ENCODE data around the gene ARFGEF3.
A peak's percentile ranks its signal among the peaks of the same experiment; 100 is the strongest.
"Not testable (repeated sequence)": the region's sequence is repeated elsewhere in the genome, so short reads cannot be mapped to it uniquely, and the experiment has no call there.

The ARFGEF3 gene

GRCh38 chr6:138161338-138162110 is at the start of gene ARFGEF3:
TSS of gene ARFGEF3 (plus strand) at chr6:138161939. CDS start at chr6:138162087, 148 bp downstream.
- DNase-seq = peak; percentile 30

- no peak for DNase-seq
Measured at GRCh38 chr6:138113588-138114210, 48.0 kb upstream of the ARFGEF3 start.

GRCh38 chr6:138115201-138115600 is 46.5 kb upstream of the ARFGEF3 start:
- DNase-seq = no peak

GRCh38 chr6:138115877-138116660 is 45.7 kb upstream of the ARFGEF3 start:
- DNase-seq = peak; percentile 42

GRCh38 chr6:138116661-138116999 is 45.1 kb upstream of the ARFGEF3 start:
- no peak for DNase-seq

GRCh38 chr6:138117376-138117914 is 44.3 kb upstream of the ARFGEF3 start:
- DNase-seq = no peak

- DNase-seq = not testable (repeated sequence)
Measured at GRCh38 chr6:138119229-138119628, 42.5 kb upstream of the ARFGEF3 start.

GRCh38 chr6:138119976-138120375 is 41.8 kb upstream of the ARFGEF3 start:
- DNase-seq = no peak

GRCh38 chr6:138124096-138124495 is 37.6 kb upstream of the ARFGEF3 start:
- DNase-seq = no peak

GRCh38 chr6:138128096-138128495 is 33.6 kb upstream of the ARFGEF3 start:
- no peak for DNase-seq

GRCh38 chr6:138129190-138129589 is 32.5 kb upstream of the ARFGEF3 start:
- DNase-seq = no peak

GRCh38 chr6:138142806-138143205 is 18.9 kb upstream of the ARFGEF3 start:
- no peak for DNase-seq

GRCh38 chr6:138145402-138145801 is 16.3 kb upstream of the ARFGEF3 start:
- no peak for DNase-seq

- DNase-seq = no peak
Measured at GRCh38 chr6:138146544-138146943, 15.2 kb upstream of the ARFGEF3 start.

- no peak for DNase-seq
Measured at GRCh38 chr6:138155443-138155842, 6.3 kb upstream of the ARFGEF3 start.

- DNase-seq = no peak
Measured at GRCh38 chr6:138157986-138158638, 3.6 kb upstream of the ARFGEF3 start.

GRCh38 chr6:138159246-138159645 is 2.5 kb upstream of the ARFGEF3 start:
- DNase-seq = no peak

GRCh38 chr6:138160329-138161087 is 1.2 kb upstream of the ARFGEF3 start:
- DNase-seq = no peak

GRCh38 chr6:138161088-138161337 is 726 bp upstream of the ARFGEF3 start:
- no peak for DNase-seq

GRCh38 chr6:138162111-138162954 is 594 bp downstream of the ARFGEF3 start:
- peak; percentile 23 for DNase-seq

- no peak for DNase-seq
Measured at GRCh38 chr6:138162955-138163575, 1.3 kb downstream of the ARFGEF3 start.
